NCI-H1092 treated with DMSO at 0.1 percent for 48 hours (cell line): ENCODE measurements around the gene AP2A1.

Experiments used
- DNase-seq: peaks from one replicate; lab custom pipeline; 2025; lab: John Stamatoyannopoulos, UW

AP2A1 gene

GRCh38 chr19:49855676-49856573 lies 89.1 kb downstream of the AP2A1 start:
- no peak for DNase-seq

GRCh38 chr19:49856574-49857021 lies 89.8 kb downstream of the AP2A1 start:
- DNase-seq, result no peak
